IMR-90 (cell line): ENCODE results near the gene ZNF219. TPM values are rescaled to one million over a fixed set of nuclear protein-coding genes. Genes with fewer than 3 reads are reported as not detected.

Experiments
- ATAC-seq: fragments of 200-7000 bp; cut with Tn5 transposase; 2 replicates; pipeline ENCODE4 v1.9.1; 2020; ENCODE audit warnings: low read depth, mild to moderate bottlenecking, moderate library complexity
- BruUV-seq: library from RNA; stranded (reverse); fragments of 400-500 nt; replicated peaks from 2 replicates; lab custom pipeline; 2021; lab: Mats Ljungman, UMichigan
- CTCF ChIA-PET: fragments of 300-600 bp; formaldehyde crosslinking; extraction: SDS; loops from one replicate; lab custom pipeline; 2021; ENCODE audit warnings: antibody characterized with exemption; lab: Yijun Ruan, JAX
- POLR2A ChIA-PET: fragments of 300-600 bp; sonication (Branson Sonifier 250); formaldehyde crosslinking; loops from one replicate; lab custom pipeline; 2022; ENCODE audit warnings: antibody characterized with exemption; ENCODE audit not compliant: unreplicated experiment; lab: Charles Lee
- DNase-seq: peaks from one replicate; pipeline ENCODE4 v3.0.0; 2013
- H2AFZ ChIP-seq: replicated peaks from 2 replicates; pipeline ENCODE3; 2013; ENCODE audit warnings: low read length, mild to moderate bottlenecking; ENCODE audit not compliant: poor library complexity
- H2AK5ac ChIP-seq: 2 replicates; pipeline ENCODE4 v1.6.1; 2013; ENCODE audit warnings: low read depth, low read length, inconsistent platforms
- H2AK9ac ChIP-seq: replicated peaks from 2 replicates; pipeline ENCODE3; 2013; ENCODE audit warnings: mild to moderate bottlenecking, low read depth, low read length, moderate library complexity; ENCODE audit not compliant: poor library complexity
- H2BK120ac ChIP-seq: 2 replicates; pipeline ENCODE4 v1.6.1; 2013; ENCODE audit warnings: low read depth, low read length, inconsistent platforms
- H2BK15ac ChIP-seq: 3 replicates; pipeline ENCODE4 v1.6.1; 2013; ENCODE audit warnings: low read depth, low read length, inconsistent platforms
- H2BK20ac ChIP-seq: 2 replicates; pipeline ENCODE4 v1.6.1; 2013; ENCODE audit warnings: low read depth, mild to moderate bottlenecking, inconsistent platforms, low read length, moderate library complexity
- H2BK5ac ChIP-seq: 2 replicates; pipeline ENCODE4 v1.6.1; 2013; ENCODE audit warnings: mild to moderate bottlenecking, low read depth, low read length, inconsistent platforms; ENCODE audit not compliant: poor library complexity, severe bottlenecking
- H3K14ac ChIP-seq: replicated peaks from 2 replicates; pipeline ENCODE4 v1.6.1; 2013; ENCODE audit warnings: low read depth, low read length, inconsistent platforms
- H3K18ac ChIP-seq: 2 replicates; pipeline ENCODE4 v1.6.1; 2013; ENCODE audit warnings: low read depth, low read length, control low read depth
- H3K23ac ChIP-seq: 2 replicates; pipeline ENCODE4 v1.6.1; 2013; ENCODE audit warnings: low read depth, low read length, inconsistent platforms
- H3K27ac ChIP-seq: 2 replicates; pipeline ENCODE4 v1.5.1; 2013; ENCODE audit warnings: mild to moderate bottlenecking, control low read depth, low read length; ENCODE audit not compliant: insufficient read depth
- H3K27me3 ChIP-seq: 2 replicates; pipeline ENCODE4 v1.6.1; 2013; ENCODE audit warnings: low read length; ENCODE audit not compliant: control insufficient read depth, insufficient read depth
- H3K36me3 ChIP-seq: 2 replicates; pipeline ENCODE4 v1.6.1; 2013; ENCODE audit warnings: low read length, mixed read lengths; ENCODE audit not compliant: control insufficient read depth, insufficient read depth
- H3K4ac ChIP-seq: 2 replicates; pipeline ENCODE4 v1.6.1; 2013; ENCODE audit warnings: low read depth, low read length, inconsistent platforms
- H3K4me1 ChIP-seq: 2 replicates; pipeline ENCODE4 v1.6.1; 2013; ENCODE audit warnings: low read length, mixed read lengths; ENCODE audit not compliant: control insufficient read depth, insufficient read depth
- H3K4me2 ChIP-seq: 2 replicates; pipeline ENCODE4 v1.6.1; 2013; ENCODE audit warnings: low read depth, mild to moderate bottlenecking, control low read depth, low read length, moderate library complexity
- H3K4me3 ChIP-seq: 2 replicates; pipeline ENCODE4 v1.5.1; 2013; ENCODE audit warnings: low read depth, mild to moderate bottlenecking, control low read depth, low read length, moderate library complexity; ENCODE audit not compliant: insufficient read depth
- H3K56ac ChIP-seq: 2 replicates; pipeline ENCODE4 v1.6.1; 2013; ENCODE audit warnings: low read length, inconsistent platforms; ENCODE audit not compliant: insufficient read depth; ENCODE audit errors: extremely low read depth
- H3K79me1 ChIP-seq, 2 experiments: 2 replicates each; pipeline ENCODE4 v1.6.1; 2013; ENCODE audit warnings: low read length in 2 of 2, inconsistent platforms in 1 of 2, low read depth in 1 of 2
- H3K9ac ChIP-seq: 2 replicates; pipeline ENCODE4 v1.6.1; 2013; ENCODE audit warnings: low read depth, low read length, control low read depth
- H3K9me1 ChIP-seq: 2 replicates; pipeline ENCODE4 v1.6.1; 2013; ENCODE audit warnings: low read length, inconsistent platforms; ENCODE audit not compliant: insufficient read depth
- H3K9me3 ChIP-seq: 2 replicates; pipeline ENCODE4 v1.6.1; 2013; ENCODE audit warnings: low read length; ENCODE audit not compliant: control insufficient read depth, insufficient read depth
- H4K20me1 ChIP-seq: 2 replicates; pipeline ENCODE4 v1.6.1; 2013; ENCODE audit warnings: low read length, inconsistent platforms; ENCODE audit not compliant: insufficient read depth
- H4K5ac ChIP-seq: 2 replicates; pipeline ENCODE4 v1.6.1; 2013; ENCODE audit warnings: mild to moderate bottlenecking, low read depth, low read length, control low read depth
- H4K8ac ChIP-seq, 2 experiments: 2 replicates each; pipeline ENCODE4 v1.6.1; 2013; ENCODE audit warnings: low read depth in 2 of 2, low read length in 2 of 2, control low read depth in 1 of 2, inconsistent platforms in 1 of 2
- H4K91ac ChIP-seq: 2 replicates; pipeline ENCODE4 v1.6.1; 2013; ENCODE audit warnings: low read depth, low read length, inconsistent platforms; ENCODE audit not compliant: insufficient read depth
- CEBPB ChIP-seq: IDR thresholded peaks from 2 replicates; pipeline ENCODE4 v1.6.1; 2012; ENCODE audit warnings: low read depth, low read length, improper control_type of control experiment
- MAZ ChIP-seq: IDR thresholded peaks from 2 replicates; pipeline ENCODE4 v1.6.1; 2012; ENCODE audit warnings: low read depth, mild to moderate bottlenecking, low read length, improper control_type of control experiment, moderate library complexity, borderline replicate concordance
- MXI1 ChIP-seq: IDR thresholded peaks from 2 replicates; pipeline ENCODE4 v1.6.1; 2012; ENCODE audit warnings: low read depth, mild to moderate bottlenecking, low read length, moderate library complexity, borderline replicate concordance
- NFE2L2 ChIP-seq: fragments of 150-350 bp; IDR thresholded peaks from 2 replicates; pipeline ENCODE4 v1.6.1; 2016; ENCODE audit warnings: low read depth, mild to moderate bottlenecking, low read length
- RCOR1 ChIP-seq: IDR thresholded peaks from 2 replicates; pipeline ENCODE4 v1.6.1; 2012; ENCODE audit warnings: mild to moderate bottlenecking, low read length, improper control_type of control experiment; ENCODE audit not compliant: insufficient replicate concordance
- WGBS, 2 experiments: methylation state at CpG; one replicate each; pipeline versions ENCODE4 v1.1.5 to v1.1.7; 2013; ENCODE audit warnings: missing lambda C conversion rate in 2 of 2; ENCODE audit not compliant: insufficient read length in 1 of 2; ENCODE audit errors: extremely low coverage in 2 of 2; 5-methylcytosine and 5-hydroxymethylcytosine counted together
- dilution Hi-C: fragments of 300-500 bp; cut with HindIII; formaldehyde crosslinking; loops from one replicate; pipeline ENCODE4 v1.14.3; 2018; ENCODE audit warnings: low sequenced_read_pairs; ENCODE audit not compliant: unreplicated experiment
- in situ Hi-C: fragments of 300-500 bp; cut with MboI; formaldehyde crosslinking; loops from 3 replicates; pipeline ENCODE4 v1.14.3; 2019; ENCODE audit warnings: low sequenced_read_pairs, inconsistent platforms, mixed read lengths
- intact Hi-C: fragments of 100-400 bp; cut with micrococcal nuclease; formaldehyde crosslinking; loops from 2 replicates; pipeline ENCODE4 v1.10.0; 2022
- polyA plus RNA-seq, 3 experiments: library from polyadenylated mRNA; depleted of rRNA; stranded (reverse); fragments of >200 nt; gene quantifications; 2 replicates each; pipeline ENCODE4 v1.2.3, GENCODE V29; 2012; ENCODE audit warnings: low replicate concordance in 1 of 3
- total RNA-seq: library from RNA; depleted of rRNA; stranded (reverse); fragments of >200 nt; gene quantifications from 2 replicates; pipeline ENCODE4 v1.2.3, GENCODE V29; 2012
- TF ChIP-seq, protein P1 (sequence below): conservative IDR thresholded peaks from 2 replicates; pipeline ENCODE4 v1.5.1; 2012; ENCODE audit warnings: mild to moderate bottlenecking, low read depth, low read length, improper control_type of control experiment

The ZNF219 gene
- total and polyA plus RNA-seq, 2 of the 4 experiments (the other 2 are of a cell fraction), result 0.90 to 3.8 TPM

DNA sequence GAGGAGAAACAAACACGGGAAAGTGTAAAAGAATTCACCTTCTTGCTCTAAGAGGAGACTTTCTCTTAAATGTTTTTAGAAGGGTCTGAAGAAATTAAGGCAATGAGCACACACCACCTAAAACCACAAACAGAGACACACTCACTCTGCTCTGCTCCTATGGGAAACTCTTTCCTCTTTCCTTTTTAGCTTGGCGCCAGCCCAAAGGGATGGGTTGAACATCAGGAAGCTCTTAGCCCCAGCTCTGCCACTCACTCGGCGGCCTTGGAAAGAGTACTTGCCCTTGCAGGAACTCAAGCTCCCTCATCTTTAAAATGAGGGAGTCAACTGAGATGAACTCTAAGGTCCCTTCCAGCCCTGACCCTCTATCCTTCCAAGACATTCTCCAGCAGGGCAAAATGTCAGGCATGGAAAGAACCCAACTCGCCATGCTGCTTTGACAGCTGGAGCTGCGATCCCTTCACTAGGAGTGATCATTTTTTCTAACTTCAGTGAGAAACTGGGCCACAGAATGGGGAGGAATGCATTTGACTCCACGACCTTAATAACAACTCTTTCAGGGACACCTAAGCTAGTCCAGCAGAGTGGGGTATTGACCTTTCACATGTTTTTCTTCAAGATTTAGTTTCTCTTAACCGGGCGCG is 41.8 kb downstream of the ZNF219 start:
- no peak overlapping the region for H3K9ac ChIP-seq
- H3K9me1 ChIP-seq, result peaks cover 3% of the 10 kb centered on the region; the same call in 1 of the 2 replicates
- BruUV-seq, result no TSS peak
- no peak overlapping the region for H3K14ac ChIP-seq
- H3K27me3 ChIP-seq, result peaks cover 1% of the 10 kb centered on the region
- no peaks in the 10 kb centered on the region for H3K4me1 ChIP-seq
- H3K9me3 ChIP-seq, result no peaks in the 10 kb centered on the region
- H2BK15ac ChIP-seq, result no peak overlapping the region
- in situ Hi-C loops, result no loop called here
- no peak overlapping the region for H4K8ac ChIP-seq
- H2BK120ac ChIP-seq, result no peak overlapping the region
- no peak overlapping the region for H3K23ac ChIP-seq
- ChIA-PET CTCF (interaction anchor here (1.1 kb wide), 1 partner anchor 36 kb away, joined by 4 read pairs; no protein-coding TSS in a partner anchor), POLR2A (interaction anchor here (0.7 kb wide), 1 partner anchor 17 kb away, joined by 3 read pairs; no protein-coding TSS in a partner anchor)
- H2AK5ac ChIP-seq, result no peak overlapping the region
- no peak overlapping the region for H2BK20ac ChIP-seq
- no CpG with 5 or more reads among the region's 10 CpGs for WGBS, 2 experiments
- no peaks in the 10 kb centered on the region for H4K20me1 ChIP-seq
- TF ChIP-seq CEBPB, result no peak
- no peak for TF ChIP-seq MXI1
- TF ChIP-seq RCOR1, result no peak
- TF ChIP-seq MAZ, result no peak
- TF ChIP-seq, protein P1, sequence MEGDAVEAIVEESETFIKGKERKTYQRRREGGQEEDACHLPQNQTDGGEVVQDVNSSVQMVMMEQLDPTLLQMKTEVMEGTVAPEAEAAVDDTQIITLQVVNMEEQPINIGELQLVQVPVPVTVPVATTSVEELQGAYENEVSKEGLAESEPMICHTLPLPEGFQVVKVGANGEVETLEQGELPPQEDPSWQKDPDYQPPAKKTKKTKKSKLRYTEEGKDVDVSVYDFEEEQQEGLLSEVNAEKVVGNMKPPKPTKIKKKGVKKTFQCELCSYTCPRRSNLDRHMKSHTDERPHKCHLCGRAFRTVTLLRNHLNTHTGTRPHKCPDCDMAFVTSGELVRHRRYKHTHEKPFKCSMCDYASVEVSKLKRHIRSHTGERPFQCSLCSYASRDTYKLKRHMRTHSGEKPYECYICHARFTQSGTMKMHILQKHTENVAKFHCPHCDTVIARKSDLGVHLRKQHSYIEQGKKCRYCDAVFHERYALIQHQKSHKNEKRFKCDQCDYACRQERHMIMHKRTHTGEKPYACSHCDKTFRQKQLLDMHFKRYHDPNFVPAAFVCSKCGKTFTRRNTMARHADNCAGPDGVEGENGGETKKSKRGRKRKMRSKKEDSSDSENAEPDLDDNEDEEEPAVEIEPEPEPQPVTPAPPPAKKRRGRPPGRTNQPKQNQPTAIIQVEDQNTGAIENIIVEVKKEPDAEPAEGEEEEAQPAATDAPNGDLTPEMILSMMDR, result no peak
- no peak for TF ChIP-seq NFE2L2
- H3K18ac ChIP-seq, result no peak overlapping the region
- H3K56ac ChIP-seq, result no peak overlapping the region
- dilution Hi-C loops, result no loop called here
- H3K36me3 ChIP-seq, result no peaks in the 10 kb centered on the region
- no peaks in the 10 kb centered on the region for H3K79me1 ChIP-seq
- no peak overlapping the region for H3K4ac ChIP-seq
- no peak overlapping the region for H4K91ac ChIP-seq
- no peak for ATAC-seq
- intact Hi-C loops, result no loop called here
- no peak overlapping the region for H2BK5ac ChIP-seq
- no peak overlapping the region for H2AK9ac ChIP-seq
- no peak overlapping the region for H3K27ac ChIP-seq
- H2AFZ ChIP-seq, result no peak overlapping the region
- no peak for DNase-seq
- no peak overlapping the region for H3K4me3 ChIP-seq
- no peak overlapping the region for H3K4me2 ChIP-seq
- no peak overlapping the region for H4K5ac ChIP-seq
